Sigmoid colon (tissue), 4 donors: ENCODE data around the gene CHERP.

Experiments
- POLR2A ChIP-seq, 2 donors: fragments of 450-650 bp; IDR thresholded peaks; one replicate each; pipeline ENCODE4 v1.6.1; 2016; ENCODE audit warnings: antibody characterized with exemption in 2 of 2, mild to moderate bottlenecking in 2 of 2, moderate library complexity in 2 of 2
- POLR2AphosphoS5 ChIP-seq, 4 donors: sonication (generic); formaldehyde crosslinking; IDR thresholded peaks; one replicate each; pipeline ENCODE4 v1.6.1; 2017; ENCODE audit warnings: antibody characterized with exemption in 4 of 4
- TF ChIP-seq, protein P1 (sequence below), 4 experiments: fragments of 450-650 bp in 3 of 4; fragments of 200-600 bp in 1 of 4; IDR thresholded peaks; one replicate each; pipeline ENCODE4 v1.5.1; 2016 to 2019; ENCODE audit warnings: antibody characterized with exemption in 4 of 4, mild to moderate bottlenecking in 3 of 4, moderate library complexity in 2 of 4

DNA sequence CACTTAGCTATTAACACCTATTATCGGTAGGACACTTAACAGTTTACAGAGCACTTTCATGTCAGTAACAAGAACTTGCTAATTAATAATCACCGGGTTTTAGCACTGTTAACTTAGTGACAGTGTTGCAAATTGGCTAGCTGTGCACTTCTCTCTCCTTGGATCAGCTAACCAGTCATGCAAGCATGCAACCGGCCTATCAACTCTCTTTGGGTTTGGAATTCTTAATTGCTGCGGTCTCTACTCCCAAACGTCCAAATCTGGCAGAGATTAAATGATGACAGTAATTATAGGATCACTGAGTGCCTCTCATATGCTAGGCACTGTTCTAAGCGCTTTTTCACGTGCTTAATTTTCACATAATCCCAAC, 71.7 kb downstream of the CHERP start:
- TF ChIP-seq POLR2A (IDR thresholded peaks at IDR 0.05) = no peak
- TF ChIP-seq, protein P1, sequence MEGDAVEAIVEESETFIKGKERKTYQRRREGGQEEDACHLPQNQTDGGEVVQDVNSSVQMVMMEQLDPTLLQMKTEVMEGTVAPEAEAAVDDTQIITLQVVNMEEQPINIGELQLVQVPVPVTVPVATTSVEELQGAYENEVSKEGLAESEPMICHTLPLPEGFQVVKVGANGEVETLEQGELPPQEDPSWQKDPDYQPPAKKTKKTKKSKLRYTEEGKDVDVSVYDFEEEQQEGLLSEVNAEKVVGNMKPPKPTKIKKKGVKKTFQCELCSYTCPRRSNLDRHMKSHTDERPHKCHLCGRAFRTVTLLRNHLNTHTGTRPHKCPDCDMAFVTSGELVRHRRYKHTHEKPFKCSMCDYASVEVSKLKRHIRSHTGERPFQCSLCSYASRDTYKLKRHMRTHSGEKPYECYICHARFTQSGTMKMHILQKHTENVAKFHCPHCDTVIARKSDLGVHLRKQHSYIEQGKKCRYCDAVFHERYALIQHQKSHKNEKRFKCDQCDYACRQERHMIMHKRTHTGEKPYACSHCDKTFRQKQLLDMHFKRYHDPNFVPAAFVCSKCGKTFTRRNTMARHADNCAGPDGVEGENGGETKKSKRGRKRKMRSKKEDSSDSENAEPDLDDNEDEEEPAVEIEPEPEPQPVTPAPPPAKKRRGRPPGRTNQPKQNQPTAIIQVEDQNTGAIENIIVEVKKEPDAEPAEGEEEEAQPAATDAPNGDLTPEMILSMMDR (IDR thresholded peaks at IDR 0.05) = no peak
- no peak for TF ChIP-seq POLR2AphosphoS5 (IDR thresholded peaks at IDR 0.05)
